SK-N-MC (cell line): ENCODE data around the gene SLC5A11.

Experiments
- EZH2 ChIP-seq: fragments of 200-600 bp; sonication (generic); IDR thresholded peaks from one replicate; pipeline ENCODE4 v1.6.1; 2017; ENCODE audit warnings: antibody characterized with exemption
- FOXP2 ChIP-seq: optimal IDR thresholded peaks from 2 replicates; pipeline ENCODE3; 2011; ENCODE audit warnings: mild to moderate bottlenecking, moderate library complexity; ENCODE audit not compliant: insufficient read depth; ENCODE audit errors: extremely low read length, control extremely low read depth
- POLR2AphosphoS5 ChIP-seq: IDR thresholded peaks from 2 replicates; pipeline ENCODE4 v1.6.1; 2012; ENCODE audit warnings: mild to moderate bottlenecking, low read depth, low read length, borderline replicate concordance

DNA sequence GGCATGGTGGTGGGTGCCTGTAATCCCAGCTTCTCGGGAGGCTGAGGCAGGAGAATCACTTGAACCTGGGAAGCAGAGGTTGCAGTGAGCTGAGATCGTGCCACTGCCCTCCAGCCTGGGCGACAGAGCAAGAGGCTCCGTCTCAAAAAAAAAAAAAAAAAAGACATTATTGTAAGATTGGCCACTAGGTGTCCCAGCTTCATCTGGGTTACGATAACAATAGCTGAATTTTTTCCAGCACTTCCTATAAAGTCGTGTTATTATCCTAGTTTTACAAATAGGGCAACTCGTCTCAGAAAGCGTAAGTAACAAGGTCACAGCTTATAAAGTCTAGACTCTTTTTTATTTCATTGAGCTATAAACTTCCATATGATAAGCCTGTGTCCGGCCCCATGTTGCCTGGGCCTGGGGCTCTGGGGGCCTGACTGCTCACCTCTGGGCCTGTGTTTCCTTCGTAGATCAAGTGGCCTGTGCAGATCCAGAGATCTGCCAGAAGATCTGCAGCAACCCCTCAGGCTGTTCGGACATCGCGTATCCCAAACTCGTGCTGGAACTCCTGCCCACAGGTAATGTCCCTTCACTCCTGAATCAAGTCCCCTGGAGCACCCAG, 60.5 kb downstream of the SLC5A11 start:
- TF ChIP-seq POLR2AphosphoS5 (no peak), EZH2 (no peak), FOXP2 (no peak)
